OCI-LY1 (cell line): ENCODE results near the gene EIF4E1B.

Experiments
- CTCF ChIP-seq: fragments of 200-600 bp; sonication (generic), shearing (Covaris generic); IDR thresholded peaks from 2 replicates; pipeline ENCODE4 v1.5.1; 2017; ENCODE audit warnings: mild to moderate bottlenecking, antibody characterized with exemption, low read length, moderate library complexity, mixed read lengths
- EZH2 ChIP-seq: fragments of 200-600 bp; sonication (generic), shearing (Covaris generic); IDR thresholded peaks from 2 replicates; pipeline ENCODE4 v1.8.0; 2017; ENCODE audit warnings: borderline replicate concordance, mixed run types, mild to moderate bottlenecking, antibody characterized with exemption, low read length, moderate library complexity, mixed read lengths

- no peak for TF ChIP-seq CTCF
- TF ChIP-seq EZH2, result no peak
Measured at GRCh38 chr5:176651472-176651980, 21.1 kb downstream of the EIF4E1B start.
